IPS-18c (cell line): ENCODE data around the gene PRPF8.

Experiments
- H3K4me3 ChIP-seq: 2 replicates; pipeline ENCODE4 v1.7.0; 2013; ENCODE audit warnings: low read depth, mild to moderate bottlenecking, low read length, moderate library complexity; ENCODE audit not compliant: insufficient read depth
- H3K9me3 ChIP-seq: one replicate; pipeline ENCODE4 v1.6.1; 2013; ENCODE audit warnings: mild to moderate bottlenecking, low read length, moderate library complexity; ENCODE audit not compliant: control insufficient read depth, insufficient read depth

Gene PRPF8

GRCh38 chr17:1638624-1639300, 45.9 kb downstream of the PRPF8 start:
- H3K4me3 ChIP-seq = no peak overlapping the region

GRCh38 chr17:1638171-1638590, 46.5 kb downstream of the PRPF8 start:
- no peak overlapping the region for H3K4me3 ChIP-seq
- no peaks in the 10 kb centered on the region for H3K9me3 ChIP-seq

More at GRCh38 chr17:1638624-1639300, 45.9 kb downstream of the PRPF8 start:
- H3K9me3 ChIP-seq = no peaks in the 10 kb centered on the region

GRCh38 chr17:1636732-1637285, 47.9 kb downstream of the PRPF8 start:
- Histone ChIP-seq H3K4me3 (no peak overlapping the region), H3K9me3 (no peaks in the 10 kb centered on the region)

- no peaks in the 10 kb centered on the region for H3K9me3 ChIP-seq
- no peak overlapping the region for H3K4me3 ChIP-seq
These were observed 48.8 kb downstream of the PRPF8 start for GRCh38 chr17:1635675-1636465.

- no peaks in the 10 kb centered on the region for H3K9me3 ChIP-seq
- no peak overlapping the region for H3K4me3 ChIP-seq
These were observed 49.6 kb downstream of the PRPF8 start for GRCh38 chr17:1634841-1635650.

DNA sequence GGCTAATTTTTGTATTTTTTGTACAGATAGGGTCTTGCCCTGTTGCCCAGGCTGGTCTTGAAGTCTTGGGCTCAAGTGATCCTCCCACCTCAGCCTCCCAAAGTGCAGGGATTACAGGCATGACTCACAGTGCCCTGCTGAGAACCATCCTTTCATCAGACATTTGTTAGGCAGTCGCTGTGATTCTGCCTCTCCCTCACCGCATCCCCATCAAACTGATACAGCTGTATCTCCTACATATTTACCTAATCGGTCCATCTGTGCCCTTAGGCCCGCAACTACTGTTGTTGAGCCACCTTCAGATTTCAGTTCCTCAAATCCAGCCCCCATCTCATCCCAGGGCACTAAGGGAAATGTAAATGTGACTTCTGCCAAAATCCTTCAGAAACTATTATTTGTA, 54.0 kb downstream of the PRPF8 start:
- no peak overlapping the region for H3K4me3 ChIP-seq

DNA sequence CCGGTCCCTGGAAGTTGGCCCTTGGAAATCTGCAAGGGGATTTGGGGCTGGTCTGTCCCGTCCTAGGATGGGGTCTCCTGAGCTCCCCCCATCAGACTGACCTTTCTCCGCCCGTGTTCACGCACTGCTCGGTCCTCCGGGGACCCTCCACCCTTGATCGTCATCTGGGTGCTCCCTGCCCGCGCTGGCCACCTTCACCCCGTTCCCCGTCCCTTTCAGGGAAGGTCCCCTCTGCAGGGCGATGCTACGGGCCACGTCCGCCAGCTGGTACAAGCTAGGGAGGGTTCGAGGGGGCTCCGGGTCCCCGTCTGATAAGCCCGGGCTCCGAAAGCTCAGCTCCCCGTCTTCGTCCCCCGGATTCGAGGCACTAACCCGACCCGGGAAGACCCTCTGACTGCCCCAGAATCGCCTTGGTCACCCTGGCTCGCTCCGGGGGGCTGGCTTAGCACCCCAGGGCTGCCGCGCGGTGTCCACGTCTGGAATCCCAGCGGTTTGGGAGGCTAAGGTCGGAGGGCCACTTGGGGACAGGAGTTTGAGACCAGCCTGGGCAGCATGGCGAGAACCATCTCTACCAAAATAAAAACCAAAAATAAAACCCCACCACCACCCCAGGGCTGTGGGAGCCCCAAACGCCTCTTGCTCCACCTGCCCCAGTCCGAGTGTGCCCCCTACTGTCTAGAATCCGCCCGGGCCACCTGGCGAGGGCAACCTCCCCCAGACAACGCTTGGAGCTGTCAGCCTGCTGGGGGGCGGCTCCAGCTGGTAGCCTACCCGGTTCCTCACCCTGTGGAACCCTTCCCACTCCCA, 55.0 kb downstream of the PRPF8 start:
- Histone ChIP-seq H3K9me3 (no peaks in the 10 kb centered on the region), H3K4me3 (peak overlapping the region; percentile 90)

More for the DNA sequence above, 54.0 kb downstream of the PRPF8 start:
- no peaks in the 10 kb centered on the region for H3K9me3 ChIP-seq

DNA sequence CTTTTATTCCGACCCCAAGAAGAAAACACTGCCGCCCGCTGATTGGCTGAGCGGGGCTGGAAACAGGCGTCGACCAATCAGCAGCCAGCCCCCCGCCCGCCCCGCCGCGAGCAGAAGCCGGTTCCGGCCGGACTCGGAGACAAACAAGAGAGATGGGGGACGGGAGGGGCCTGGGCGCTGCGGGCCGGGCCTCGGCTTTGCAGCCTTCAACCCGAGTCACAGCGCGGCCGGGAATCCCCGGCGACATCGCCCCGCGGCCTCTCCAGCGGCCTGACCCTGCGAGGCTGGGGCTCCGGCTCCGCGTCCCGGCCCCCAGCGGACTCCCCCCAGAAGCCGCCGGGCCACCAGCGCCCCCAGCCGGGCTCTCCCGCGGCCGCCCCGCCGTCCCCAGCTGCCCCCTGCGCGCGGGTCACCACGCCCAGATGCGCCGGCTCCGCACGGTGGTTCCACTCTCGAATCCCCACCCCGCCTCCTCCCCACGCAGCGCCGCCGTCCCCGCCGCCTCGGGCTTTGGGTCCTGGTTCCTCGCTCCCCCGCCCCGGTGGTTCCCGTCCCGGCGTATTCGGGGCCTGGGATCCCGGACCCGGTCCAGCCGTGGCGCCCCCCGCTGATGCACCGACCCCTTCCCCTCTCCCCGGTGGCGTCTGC, 55.7 kb downstream of the PRPF8 start:
- Histone ChIP-seq H3K9me3 (no peaks in the 10 kb centered on the region), H3K4me3 (peak overlapping the region; percentile 90)

DNA sequence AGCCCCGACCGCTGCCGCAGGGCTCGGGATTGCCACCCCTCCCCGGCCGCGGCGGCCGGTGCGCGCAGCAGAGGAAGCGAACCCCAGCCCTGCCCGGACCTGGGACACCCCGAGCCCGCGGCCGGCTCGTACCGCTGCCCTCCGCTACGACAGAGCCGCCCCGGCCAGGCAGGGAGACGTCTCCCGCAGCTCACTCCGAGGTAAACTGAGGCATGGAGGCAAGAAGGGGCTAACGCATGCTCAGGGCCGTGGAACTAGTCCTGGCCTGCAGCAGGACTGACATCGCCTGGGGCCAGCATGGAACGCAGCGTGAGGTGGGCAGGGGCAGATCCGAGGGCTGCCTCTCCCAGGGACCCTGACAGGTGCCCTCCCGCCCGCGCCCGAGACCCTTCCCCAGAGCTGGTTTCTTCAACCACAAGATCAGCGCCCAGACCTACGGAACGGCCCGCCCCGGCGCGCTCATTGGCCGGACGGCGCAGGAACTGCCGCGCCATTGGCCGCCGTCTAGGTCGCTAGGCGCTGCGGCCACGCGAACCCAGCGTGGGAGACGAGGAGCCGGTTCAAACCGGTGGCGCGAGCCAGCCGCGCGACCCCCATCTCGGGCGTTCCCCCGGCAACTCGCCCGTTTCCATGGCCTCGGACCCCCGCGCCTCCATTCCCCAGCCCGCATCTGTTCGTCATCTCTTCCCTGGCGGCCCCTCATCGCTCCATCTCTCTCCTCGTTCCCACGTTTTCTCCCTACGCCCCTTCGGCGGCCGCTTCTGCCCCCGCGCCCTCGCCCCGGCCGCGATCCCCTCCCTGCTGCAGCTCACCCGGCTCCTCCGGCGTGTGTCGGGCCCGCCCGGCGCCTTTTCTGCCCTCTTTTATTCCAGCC, 56.4 kb downstream of the PRPF8 start, which contains the start of gene SLC43A2:
Gene SLC43A2, minus strand, starts transcription at position 853 of the 874 bp plus-strand sequence. CDS start 960 bp downstream, outside the sequence.
- Histone ChIP-seq H3K4me3 (peak within 1 kb of the TSS; percentile 90), H3K9me3 (no peaks in the 10 kb centered on the region)

DNA sequence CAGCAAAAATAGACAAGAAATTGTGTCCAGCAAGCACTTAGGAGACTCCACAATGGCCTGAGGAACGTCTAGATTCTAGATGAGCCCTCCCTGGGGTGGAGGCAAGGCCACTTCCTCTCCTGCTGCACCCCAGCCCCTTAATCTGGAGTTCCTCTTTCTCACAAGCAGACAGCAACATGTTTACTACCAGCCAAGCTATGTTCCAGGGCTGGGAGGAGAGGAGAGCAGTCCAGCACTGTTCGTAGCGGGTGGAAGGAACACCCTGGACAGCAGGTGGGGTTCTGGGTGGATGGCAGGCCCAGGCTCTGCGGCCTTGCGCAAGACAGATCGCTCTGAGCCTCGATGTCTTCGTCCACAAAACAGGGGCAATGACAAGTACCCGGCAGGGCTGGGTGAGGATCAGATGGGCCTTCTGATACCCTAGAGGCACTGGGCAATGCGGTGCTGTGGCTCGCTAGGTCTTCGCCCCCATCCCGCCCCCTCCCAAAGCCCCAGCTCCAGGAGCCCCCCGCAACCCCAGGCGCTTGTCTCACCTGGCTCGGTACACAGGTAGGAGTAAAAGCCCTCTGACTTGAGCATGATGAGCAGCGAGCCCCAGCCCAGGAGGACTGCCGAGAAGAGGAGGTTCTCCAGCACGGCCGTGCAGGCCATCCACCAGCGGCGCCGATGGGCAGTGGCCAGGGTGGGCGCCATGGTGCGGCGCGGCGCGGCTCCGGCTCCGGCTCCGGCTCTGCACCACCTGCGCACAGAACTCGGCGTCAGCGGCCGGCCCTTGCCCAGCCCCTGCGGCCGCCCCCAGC, 57.3 kb downstream of the PRPF8 start:
- Histone ChIP-seq H3K4me3 (peak overlapping the region; percentile 90), H3K9me3 (no peaks in the 10 kb centered on the region)

DNA sequence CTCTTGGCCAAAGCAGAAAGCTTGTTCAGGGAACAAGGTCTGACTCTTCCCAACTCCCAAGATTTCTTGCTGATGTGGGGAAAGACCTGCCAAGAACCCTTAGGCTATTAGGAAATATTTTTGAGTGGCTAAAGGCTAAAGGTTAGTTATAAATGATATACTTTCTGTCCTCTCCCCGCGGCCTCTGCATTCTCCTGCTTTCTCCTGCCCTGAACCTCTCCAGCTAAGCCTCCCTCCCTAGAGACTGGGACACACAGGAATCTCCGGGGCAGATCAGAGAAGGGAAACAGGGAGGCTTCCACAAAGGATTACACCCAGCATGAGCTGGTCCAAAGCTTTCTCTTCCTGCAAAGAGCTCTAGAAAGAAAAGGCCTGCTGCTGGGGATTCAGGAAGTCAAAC, 58.3 kb downstream of the PRPF8 start:
- no peak overlapping the region for H3K4me3 ChIP-seq
- H3K9me3 ChIP-seq = no peaks in the 10 kb centered on the region

DNA sequence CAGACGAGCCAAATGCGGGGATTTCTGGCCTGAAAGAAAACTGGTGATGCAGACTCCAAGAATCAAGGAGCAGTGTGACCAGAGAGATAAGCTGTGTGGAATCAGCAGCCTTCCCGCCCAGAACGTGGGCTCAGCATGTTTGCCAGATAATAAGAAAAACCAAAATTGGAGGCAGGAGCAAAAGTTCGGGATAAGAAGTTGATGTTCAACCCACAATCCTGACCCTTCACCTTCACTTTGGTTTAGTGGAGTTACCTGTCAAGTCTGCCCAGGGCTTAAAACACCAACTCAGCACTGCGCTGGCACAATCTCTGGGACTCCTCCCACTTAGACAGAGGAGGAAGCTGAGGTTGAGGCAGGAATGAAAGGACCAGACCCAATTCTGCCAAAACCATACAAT, 59.1 kb downstream of the PRPF8 start:
- Histone ChIP-seq H3K4me3 (no peak overlapping the region), H3K9me3 (no peaks in the 10 kb centered on the region)

DNA sequence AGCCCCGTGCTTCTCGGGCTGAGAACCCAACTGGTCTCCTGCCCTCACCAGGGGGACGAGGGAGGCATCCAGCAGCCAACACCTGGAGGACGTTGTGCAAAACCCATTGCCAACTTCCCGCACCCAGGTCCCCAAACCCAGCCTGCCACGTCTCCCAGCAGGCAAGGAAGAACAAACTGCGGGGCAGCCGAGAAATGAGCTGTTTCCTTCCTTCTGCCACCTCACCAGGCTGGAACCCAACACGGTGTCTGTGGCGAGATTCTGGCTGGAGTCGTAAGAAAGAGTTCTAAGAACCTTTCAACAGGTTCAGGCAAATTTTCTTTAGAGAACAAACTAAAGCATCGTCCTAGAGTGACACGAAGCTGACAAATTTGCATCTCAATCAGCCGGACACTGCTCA, 59.6 kb downstream of the PRPF8 start:
- Histone ChIP-seq H3K4me3 (no peak overlapping the region), H3K9me3 (no peaks in the 10 kb centered on the region)

GRCh38 chr17:1624650-1625049, 60.0 kb downstream of the PRPF8 start:
- Histone ChIP-seq H3K4me3 (no peak overlapping the region), H3K9me3 (no peaks in the 10 kb centered on the region)
